ENCODE data around the gene ALDH3A1. TPM values are rescaled to one million over a fixed set of nuclear protein-coding genes. Genes with fewer than 3 reads are reported as not detected.

ALDH3A1 gene
- total and polyA plus RNA-seq, 12 donors, result 0.09 to 4.0 (median 1.1) TPM; not detected in 1

- Histone ChIP-seq H3K4me3 (no peak overlapping the region), H3K27me3 (no peaks in the 10 kb centered on the region), H3K27ac (no peak overlapping the region), H3K9me3 (replicated peaks in 1 of 3) (no peaks in the 10 kb centered on the region), H3K36me3 (replicated peaks in 1 of 2) (no peaks in the 10 kb centered on the region), H3K4me1 (replicated peaks in 1 of 2) (peaks cover 6 to 8% of the 10 kb centered on the region in 2 donors)
- TF ChIP-seq CTCF (IDR thresholded peaks at IDR 0.05), result no peak
- TF ChIP-seq POLR2A (IDR thresholded peaks at IDR 0.05), result no peak
- no peak for DNase-seq
- WGBS, 4 donors, result 94 to 98% (median 95%) methylated on average over 6 to 10 of the region's 10 CpGs
- intact Hi-C loops (cut with DNase I), result loop anchor here in 1 of 2 donors (10.0 kb wide), 1 partner anchor 68 kb away; no protein-coding TSS in a partner anchor
Measured at GRCh38 chr17:19742495-19742894, 5.6 kb downstream of the ALDH3A1 start.

GRCh38 chr17:19741832-19742457 is 6.2 kb downstream of the ALDH3A1 start:
- Histone ChIP-seq H3K4me1 (replicated peaks in 1 of 2) (peaks cover 6 to 8% of the 10 kb centered on the region in 2 donors), H3K27ac (no peak overlapping the region), H3K27me3 (no peaks in the 10 kb centered on the region), H3K9me3 (replicated peaks in 1 of 3) (no peaks in the 10 kb centered on the region), H3K4me3 (no peak overlapping the region), H3K36me3 (replicated peaks in 1 of 2) (no peaks in the 10 kb centered on the region)
- WGBS, 4 donors, result 74 to 92% (median 90%) methylated on average over 4 to 14 of the region's 14 CpGs; no CpG with 5 or more reads in 1 of the 4 donors
- TF ChIP-seq CTCF (IDR thresholded peaks at IDR 0.05) (no peak), POLR2A (IDR thresholded peaks at IDR 0.05) (no peak)
- intact Hi-C loops (cut with DNase I), result loop anchor here in 1 of 2 donors (10.0 kb wide), 1 partner anchor 67 kb away; no protein-coding TSS in a partner anchor
- no peak for DNase-seq

GRCh38 chr17:19740933-19741332 is 7.2 kb downstream of the ALDH3A1 start:
- no peaks in the 10 kb centered on the region for H3K9me3 ChIP-seq (replicated peaks in 1 of 3)
- no peak for DNase-seq
- no peaks in the 10 kb centered on the region for H3K27me3 ChIP-seq
- no peaks in the 10 kb centered on the region for H3K36me3 ChIP-seq (replicated peaks in 1 of 2)
- 88 to 91% (median 89%) methylated on average over 6 to 7 of the region's 7 CpGs for WGBS, 4 donors
- no peak for TF ChIP-seq POLR2A (IDR thresholded peaks at IDR 0.05)
- TF ChIP-seq CTCF (IDR thresholded peaks at IDR 0.05), result no peak
- H3K4me3 ChIP-seq, result no peak overlapping the region
- no peak overlapping the region for H3K27ac ChIP-seq
- intact Hi-C loops (cut with DNase I), result loop anchor here in 1 of 2 donors (10.0 kb wide), 1 partner anchor 66 kb away; no protein-coding TSS in a partner anchor
- H3K4me1 ChIP-seq (replicated peaks in 1 of 2), result peaks cover 12 to 15% of the 10 kb centered on the region in 2 donors

GRCh38 chr17:19739241-19740201 is 8.6 kb downstream of the ALDH3A1 start:
- WGBS, 4 donors, result 87 to 96% (median 92%) methylated on average over 19 to 26 of the region's 26 CpGs
- H3K9me3 ChIP-seq (replicated peaks in 1 of 3), result no peaks in the 10 kb centered on the region
- H3K4me3 ChIP-seq, result no peak overlapping the region
- no peaks in the 10 kb centered on the region for H3K36me3 ChIP-seq (replicated peaks in 1 of 2)
- H3K4me1 ChIP-seq (replicated peaks in 1 of 2), result peaks cover 12 to 17% of the 10 kb centered on the region in 2 donors
- H3K27ac ChIP-seq, result no peak overlapping the region
- TF ChIP-seq CTCF (IDR thresholded peaks at IDR 0.05) (no peak), POLR2A (IDR thresholded peaks at IDR 0.05) (no peak)
- no peak for DNase-seq
- intact Hi-C loops (cut with DNase I), result loop anchor here in 1 of 2 donors (10.0 kb wide), 1 partner anchor 65 kb away; no protein-coding TSS in a partner anchor
- no peaks in the 10 kb centered on the region for H3K27me3 ChIP-seq
